Body of pancreas (tissue), 4 donors: Measurements from ENCODE around the gene SPEM2. TPM values are rescaled to one million over a fixed set of nuclear protein-coding genes. Genes with fewer than 3 reads are reported as not detected.

Experiments used
- ATAC-seq: fragments of 150-250 bp; one replicate; pipeline ENCODE4 v1.9.1; 2016
- DNase-seq, 4 donors: peaks; one replicate each; pipeline ENCODE4 v3.0.0-alpha.2; 2019
- H3K27ac ChIP-seq, 4 donors: fragments of 200-600 bp; sonication (generic); 1 replicate in 3 of 4; 2 replicates in 1 of 4; pipeline versions ENCODE4 v1.5.1 to v1.6.1; 2016 to 2019; ENCODE audit warnings: mild to moderate bottlenecking in 1 of 4, mixed read lengths in 1 of 4, moderate library complexity in 1 of 4
- H3K27me3 ChIP-seq, 2 donors: fragments of 200-600 bp; sonication (generic); one replicate each; pipeline ENCODE4 v1.6.0; 2016; ENCODE audit warnings: mild to moderate bottlenecking in 1 of 2
- H3K36me3 ChIP-seq, 2 donors: fragments of 200-600 bp; sonication (generic); replicated peaks in 1 of 2; 2 replicates each; pipeline ENCODE4 v1.5.1; 2016; ENCODE audit warnings: low read depth in 2 of 2; ENCODE audit not compliant: insufficient read depth in 1 of 2
- H3K4me1 ChIP-seq: fragments of 200-600 bp; sonication (generic); one replicate; pipeline ENCODE4 v1.6.0; 2016
- H3K4me3 ChIP-seq, 2 donors: fragments of 200-600 bp; sonication (generic); 1 replicate in 1 of 2; 2 replicates in 1 of 2; pipeline ENCODE4 v1.5.1; 2016 to 2019
- H3K9me3 ChIP-seq, 3 donors: fragments of 200-600 bp; sonication (generic); 1 replicate in 2 of 3; 2 replicates in 1 of 3; pipeline ENCODE4 v1.5.1; 2016
- CTCF ChIP-seq, 7 experiments: fragments of 450-650 bp in 4 of 7; fragments of 200-600 bp in 3 of 7; sonication (generic) in 3 of 7; IDR thresholded peaks; one replicate each; pipeline ENCODE4 v1.5.1; 2016 to 2019; ENCODE audit warnings: antibody characterized with exemption in 7 of 7
- POLR2A ChIP-seq, 3 donors: fragments of 450-650 bp; IDR thresholded peaks; one replicate each; pipeline ENCODE4 v1.6.1; 2016; ENCODE audit warnings: antibody characterized with exemption in 3 of 3, mild to moderate bottlenecking in 2 of 3
- WGBS, 2 donors: methylation state at CpG; one replicate each; pipeline ENCODE4 v1.1.5; 2017; 5-methylcytosine and 5-hydroxymethylcytosine counted together
- intact Hi-C: fragments of 100-400 bp; cut with DNase I; formaldehyde crosslinking; loops from one replicate; pipeline ENCODE4 v1.15.1; 2023
- total RNA-seq, 2 donors: library from RNA; depleted of rRNA; stranded (reverse); fragments of >200 nt; gene quantifications; one replicate each; pipeline ENCODE4 v1.1.0, GENCODE V29; 2016

SPEM2 gene
- total RNA-seq, 2 donors from 2014 or later = not detected

GRCh38 chr17:7413346-7413985 lies 11.9 kb upstream of the SPEM2 start:
- H3K27ac ChIP-seq = no peak overlapping the region
- H3K36me3 ChIP-seq = no peaks in the 10 kb centered on the region
- no peaks in the 10 kb centered on the region for H3K9me3 ChIP-seq
- DNase-seq = no peak
- TF ChIP-seq POLR2A (IDR thresholded peaks at IDR 0.05) (no peak), CTCF (IDR thresholded peaks at IDR 0.05) (no peak)
- no peaks in the 10 kb centered on the region for H3K27me3 ChIP-seq
- H3K4me3 ChIP-seq = no peak overlapping the region
- no peak for ATAC-seq
- intact Hi-C loops = no loop called here
- WGBS, 2 donors = 69 to 77% methylated on average over 2 to 6 of the region's 6 CpGs
- no peaks in the 10 kb centered on the region for H3K4me1 ChIP-seq

GRCh38 chr17:7414837-7415236 lies 10.6 kb upstream of the SPEM2 start:
- H3K27ac ChIP-seq = no peak overlapping the region
- 40 to 82% methylated on average over 1 to 14 of the region's 14 CpGs for WGBS, 2 donors
- no peaks in the 10 kb centered on the region for H3K27me3 ChIP-seq
- H3K4me3 ChIP-seq = no peak overlapping the region
- no peaks in the 10 kb centered on the region for H3K36me3 ChIP-seq
- H3K9me3 ChIP-seq = no peaks in the 10 kb centered on the region
- TF ChIP-seq CTCF (IDR thresholded peaks at IDR 0.05) = no peak
- TF ChIP-seq POLR2A (IDR thresholded peaks at IDR 0.05) = no peak
- ATAC-seq = no peak
- H3K4me1 ChIP-seq = no peaks in the 10 kb centered on the region
- intact Hi-C loops = no loop called here
- no peak for DNase-seq

GRCh38 chr17:7415784-7416183 lies 9.6 kb upstream of the SPEM2 start:
- Histone ChIP-seq H3K4me3 (no peak overlapping the region), H3K27ac (no peak overlapping the region)
- 79 to 85% methylated on average over 16 to 22 of the region's 23 CpGs for WGBS, 2 donors

GRCh38 chr17:7416323-7416722 lies 9.1 kb upstream of the SPEM2 start:
- Histone ChIP-seq H3K27me3 (no peaks in the 10 kb centered on the region), H3K4me3 (no peak overlapping the region), H3K4me1 (no peaks in the 10 kb centered on the region), H3K9me3 (no peaks in the 10 kb centered on the region), H3K36me3 (no peaks in the 10 kb centered on the region), H3K27ac (no peak overlapping the region)
- DNase-seq = no peak
- no peak for ATAC-seq
- 67 to 75% methylated on average over 6 of the region's 6 CpGs for WGBS, 2 donors
- intact Hi-C loops = no loop called here
- no peak for TF ChIP-seq POLR2A (IDR thresholded peaks at IDR 0.05)

More at GRCh38 chr17:7415784-7416183, 9.6 kb upstream of the SPEM2 start:
- DNase-seq = no peak
- TF ChIP-seq POLR2A (IDR thresholded peaks at IDR 0.05) (no peak), CTCF (IDR thresholded peaks at IDR 0.05) (no peak)
- no peaks in the 10 kb centered on the region for H3K9me3 ChIP-seq
- H3K27me3 ChIP-seq = no peaks in the 10 kb centered on the region
- intact Hi-C loops = no loop called here
- H3K4me1 ChIP-seq = no peaks in the 10 kb centered on the region
- ATAC-seq = no peak
- no peaks in the 10 kb centered on the region for H3K36me3 ChIP-seq

- H3K27ac ChIP-seq = no peak overlapping the region
- WGBS, 2 donors = 94 to 95% methylated on average over 30 to 40 of the region's 54 CpGs
- no peaks in the 10 kb centered on the region for H3K27me3 ChIP-seq
- H3K4me1 ChIP-seq = no peaks in the 10 kb centered on the region
- H3K36me3 ChIP-seq = no peaks in the 10 kb centered on the region
- intact Hi-C loops = no loop called here
- no peak for TF ChIP-seq CTCF (IDR thresholded peaks at IDR 0.05)
- TF ChIP-seq POLR2A (IDR thresholded peaks at IDR 0.05) = no peak
- ATAC-seq (no peak), DNase-seq (no peak)
- no peaks in the 10 kb centered on the region for H3K9me3 ChIP-seq
- no peak overlapping the region for H3K4me3 ChIP-seq
Measured at GRCh38 chr17:7417056-7417655, 8.3 kb upstream of the SPEM2 start.
